Endothelial cell (in vitro differentiated cells): ENCODE results near the gene APH1B. TPM values are rescaled to one million over a fixed set of nuclear protein-coding genes. Genes with fewer than 3 reads are reported as not detected.
"Not testable (repeated sequence)": the region's sequence is repeated elsewhere in the genome, so short reads cannot be mapped to it uniquely, and the experiment has no call there.

Source experiments
- DNase-seq: peaks from one replicate; pipeline ENCODE4 v3.0.0; 2021; ENCODE audit warnings: low spot score
- H3K27ac Mint-ChIP-seq: one replicate; pipeline ENCODE4 v1.8.0; 2021; ENCODE audit warnings: mixed read lengths, inconsistent platforms; ENCODE audit not compliant: unreplicated experiment
- H3K27me3 Mint-ChIP-seq: one replicate; pipeline ENCODE4 v1.8.0; 2021; ENCODE audit warnings: mild to moderate bottlenecking, moderate library complexity, mixed read lengths, inconsistent platforms; ENCODE audit not compliant: unreplicated experiment
- H3K36me3 Mint-ChIP-seq: one replicate; pipeline ENCODE4 v1.8.0; 2021; ENCODE audit warnings: mild to moderate bottlenecking, low read depth, mixed read lengths, inconsistent platforms; ENCODE audit not compliant: unreplicated experiment
- H3K4me1 Mint-ChIP-seq: one replicate; pipeline ENCODE4 v1.8.0; 2021; ENCODE audit warnings: mild to moderate bottlenecking, mixed read lengths, inconsistent platforms; ENCODE audit not compliant: unreplicated experiment
- H3K4me3 Mint-ChIP-seq: one replicate; pipeline ENCODE4 v1.8.0; 2021; ENCODE audit warnings: mild to moderate bottlenecking, mixed read lengths, inconsistent platforms; ENCODE audit not compliant: unreplicated experiment
- H3K9me3 Mint-ChIP-seq: one replicate; pipeline ENCODE4 v1.8.0; 2021; ENCODE audit warnings: mixed read lengths, inconsistent platforms; ENCODE audit not compliant: unreplicated experiment
- CTCF ChIP-seq: fragments of 200-600 bp; sonication (generic); IDR thresholded peaks from one replicate; pipeline ENCODE4 v1.5.0; 2021; ENCODE audit warnings: antibody characterized with exemption; ENCODE audit not compliant: unreplicated experiment
- total RNA-seq: library from RNA; stranded (reverse); fragmentation: NEBNext Ultra II Directional; extraction: Animal tissue kit (Norgen Biotek cat#: 25700); gene quantifications from one replicate; pipeline ENCODE4 v1.2.1, GENCODE V29; 2021; ENCODE audit not compliant: unreplicated experiment

APH1B gene
- total RNA-seq, 1 donor from 2014 or later, result 26.3 TPM

GRCh38 chr15:63340878-63341277 is 63.5 kb downstream of the APH1B start:
- Mint-ChIP-seq H3K27ac (no peak overlapping the region), H3K27me3 (no peaks in the 10 kb centered on the region), H3K9me3 (no peaks in the 10 kb centered on the region), H3K4me1 (peaks cover 8% of the 10 kb centered on the region), H3K36me3 (no peaks in the 10 kb centered on the region), H3K4me3 (no peak overlapping the region)
- DNase-seq, result no peak
- no peak for TF ChIP-seq CTCF

GRCh38 chr15:63341898-63342297 is 64.5 kb downstream of the APH1B start:
- peaks cover 8% of the 10 kb centered on the region for H3K4me1 Mint-ChIP-seq

GRCh38 chr15:63342996-63343562 is 65.7 kb downstream of the APH1B start:
- H3K27me3 Mint-ChIP-seq, H3K4me3 Mint-ChIP-seq, H3K36me3 Mint-ChIP-seq, H3K27ac Mint-ChIP-seq, DNase-seq, H3K4me1 Mint-ChIP-seq, H3K9me3 Mint-ChIP-seq: not testable (repeated sequence)

More at GRCh38 chr15:63341898-63342297, 64.5 kb downstream of the APH1B start:
- H3K27ac Mint-ChIP-seq, result no peak overlapping the region
- DNase-seq, result no peak
- H3K9me3 Mint-ChIP-seq, result no peaks in the 10 kb centered on the region
- H3K36me3 Mint-ChIP-seq, result no peaks in the 10 kb centered on the region
- no peak overlapping the region for H3K4me3 Mint-ChIP-seq
- H3K27me3 Mint-ChIP-seq, result no peaks in the 10 kb centered on the region
- no peak for TF ChIP-seq CTCF

- Mint-ChIP-seq H3K4me3 (no peak overlapping the region), H3K27me3 (no peaks in the 10 kb centered on the region), H3K4me1 (peaks cover 14% of the 10 kb centered on the region), H3K9me3 (no peaks in the 10 kb centered on the region), H3K36me3 (no peaks in the 10 kb centered on the region), H3K27ac (no peak overlapping the region)
- TF ChIP-seq CTCF, result no peak
- no peak for DNase-seq
These were observed 67.5 kb downstream of the APH1B start for GRCh38 chr15:63344731-63345390.

- Mint-ChIP-seq H3K27me3 (no peaks in the 10 kb centered on the region), H3K36me3 (no peaks in the 10 kb centered on the region), H3K4me3 (no peak overlapping the region), H3K27ac (no peak overlapping the region), H3K9me3 (no peaks in the 10 kb centered on the region), H3K4me1 (peaks cover 18% of the 10 kb centered on the region)
- no peak for DNase-seq
- TF ChIP-seq CTCF, result no peak
These were observed 68.0 kb downstream of the APH1B start for GRCh38 chr15:63345391-63345752.
